MM.1S (cell line): ENCODE measurements around the gene CNTN1.

Source experiments
- EZH2 ChIP-seq: fragments of 300-600 bp; sonication (generic); optimal IDR thresholded peaks from 2 replicates; pipeline ENCODE3; 2017; ENCODE audit warnings: low read depth, mild to moderate bottlenecking, antibody characterized with exemption, low read length, mixed read lengths
- EZH2phosphoT487 ChIP-seq: fragments of 300-600 bp; sonication (generic); IDR thresholded peaks from 2 replicates; pipeline ENCODE4 v1.6.1; 2018; ENCODE audit warnings: antibody characterized with exemption, low read length
- TF ChIP-seq, protein P1 (sequence below): fragments of 300-600 bp; sonication (generic); IDR thresholded peaks from 2 replicates; pipeline ENCODE4 v1.5.1; 2016; ENCODE audit warnings: antibody characterized with exemption, low read length, mixed read lengths

DNA sequence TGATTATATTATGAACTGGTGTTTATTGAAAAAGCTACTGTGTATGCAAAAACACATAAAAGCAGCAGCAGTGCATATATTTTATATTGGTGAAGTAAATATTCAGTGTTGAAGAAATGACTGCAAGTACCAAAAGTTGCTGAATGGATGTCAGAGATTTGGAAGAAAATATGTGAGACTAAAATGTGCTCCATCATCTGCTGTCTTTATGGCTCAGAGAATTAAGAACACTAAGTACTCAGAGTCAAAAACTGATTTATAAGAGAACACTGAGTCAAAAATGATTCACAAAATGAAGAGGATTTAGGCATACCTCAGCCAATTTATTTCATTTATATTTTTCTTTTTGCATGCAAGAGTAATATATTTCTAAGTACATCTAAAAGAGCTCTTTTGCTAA lies 409.6 kb downstream of the CNTN1 start:
- TF ChIP-seq, protein P1, sequence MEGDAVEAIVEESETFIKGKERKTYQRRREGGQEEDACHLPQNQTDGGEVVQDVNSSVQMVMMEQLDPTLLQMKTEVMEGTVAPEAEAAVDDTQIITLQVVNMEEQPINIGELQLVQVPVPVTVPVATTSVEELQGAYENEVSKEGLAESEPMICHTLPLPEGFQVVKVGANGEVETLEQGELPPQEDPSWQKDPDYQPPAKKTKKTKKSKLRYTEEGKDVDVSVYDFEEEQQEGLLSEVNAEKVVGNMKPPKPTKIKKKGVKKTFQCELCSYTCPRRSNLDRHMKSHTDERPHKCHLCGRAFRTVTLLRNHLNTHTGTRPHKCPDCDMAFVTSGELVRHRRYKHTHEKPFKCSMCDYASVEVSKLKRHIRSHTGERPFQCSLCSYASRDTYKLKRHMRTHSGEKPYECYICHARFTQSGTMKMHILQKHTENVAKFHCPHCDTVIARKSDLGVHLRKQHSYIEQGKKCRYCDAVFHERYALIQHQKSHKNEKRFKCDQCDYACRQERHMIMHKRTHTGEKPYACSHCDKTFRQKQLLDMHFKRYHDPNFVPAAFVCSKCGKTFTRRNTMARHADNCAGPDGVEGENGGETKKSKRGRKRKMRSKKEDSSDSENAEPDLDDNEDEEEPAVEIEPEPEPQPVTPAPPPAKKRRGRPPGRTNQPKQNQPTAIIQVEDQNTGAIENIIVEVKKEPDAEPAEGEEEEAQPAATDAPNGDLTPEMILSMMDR, result no peak
- TF ChIP-seq EZH2phosphoT487 (no peak), EZH2 (no peak)
